Measurements from ENCODE around the gene NEUROD2. TPM values are rescaled to one million over a fixed set of nuclear protein-coding genes. Genes with fewer than 3 reads are reported as not detected.

NEUROD2 gene
- total RNA-seq, 2 donors from 2014 or later, result not detected

DNA sequence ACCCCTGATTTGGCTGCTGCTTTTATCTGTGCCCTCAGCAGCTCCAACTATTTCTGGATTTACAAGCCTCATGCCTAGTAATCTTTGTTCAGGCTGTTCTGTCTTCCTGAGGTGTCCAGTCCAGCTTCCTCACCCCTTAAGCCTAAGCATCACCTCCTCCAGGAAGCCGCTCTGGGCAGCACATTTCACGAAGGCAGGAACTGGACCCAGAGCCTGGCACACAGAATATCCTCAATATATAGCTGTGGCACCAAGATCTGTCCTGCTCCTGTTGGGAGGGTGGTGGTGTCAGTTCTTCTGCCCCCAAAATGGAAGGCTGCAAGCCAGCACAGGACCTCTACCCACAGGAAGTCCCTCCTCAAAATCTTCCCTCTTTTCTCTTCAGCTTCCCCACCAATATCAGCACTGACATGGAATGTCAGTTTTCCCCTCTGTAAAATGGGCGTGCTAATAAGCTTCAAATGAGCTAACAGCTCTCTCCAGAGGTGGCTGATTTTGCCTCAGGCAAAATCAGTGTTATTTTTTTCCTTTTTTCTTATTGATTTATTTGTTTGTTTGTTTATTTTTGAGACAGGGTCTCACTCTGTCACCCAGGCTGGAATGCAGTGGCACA lies 6.9 kb upstream of the NEUROD2 start:
- no peaks in the 10 kb centered on the region for H3K36me3 ChIP-seq (ENCODE audit: control insufficient read depth, insufficient read depth, low read length)
- H3K4me1 ChIP-seq (ENCODE audit: control insufficient read depth, insufficient read depth, low read length), result no peaks in the 10 kb centered on the region
- no peak overlapping the region for H3K4me3 Mint-ChIP-seq
- H3K27ac Mint-ChIP-seq, result no peak overlapping the region
- WGBS, 2 experiments (ENCODE audit: insufficient coverage in 1 of 2, insufficient read length in 1 of 2), result 83 to 100% methylated on average over 1 to 3 of the region's 3 CpGs
- H3K36me3 Mint-ChIP-seq (ENCODE audit: low read depth), result no peaks in the 10 kb centered on the region
- no peak overlapping the region for H3K9ac ChIP-seq (ENCODE audit: extremely low read depth, low read length, poor library complexity, severe bottlenecking)
- H3K9me3 Mint-ChIP-seq, result no peaks in the 10 kb centered on the region
- TF ChIP-seq, protein P1, sequence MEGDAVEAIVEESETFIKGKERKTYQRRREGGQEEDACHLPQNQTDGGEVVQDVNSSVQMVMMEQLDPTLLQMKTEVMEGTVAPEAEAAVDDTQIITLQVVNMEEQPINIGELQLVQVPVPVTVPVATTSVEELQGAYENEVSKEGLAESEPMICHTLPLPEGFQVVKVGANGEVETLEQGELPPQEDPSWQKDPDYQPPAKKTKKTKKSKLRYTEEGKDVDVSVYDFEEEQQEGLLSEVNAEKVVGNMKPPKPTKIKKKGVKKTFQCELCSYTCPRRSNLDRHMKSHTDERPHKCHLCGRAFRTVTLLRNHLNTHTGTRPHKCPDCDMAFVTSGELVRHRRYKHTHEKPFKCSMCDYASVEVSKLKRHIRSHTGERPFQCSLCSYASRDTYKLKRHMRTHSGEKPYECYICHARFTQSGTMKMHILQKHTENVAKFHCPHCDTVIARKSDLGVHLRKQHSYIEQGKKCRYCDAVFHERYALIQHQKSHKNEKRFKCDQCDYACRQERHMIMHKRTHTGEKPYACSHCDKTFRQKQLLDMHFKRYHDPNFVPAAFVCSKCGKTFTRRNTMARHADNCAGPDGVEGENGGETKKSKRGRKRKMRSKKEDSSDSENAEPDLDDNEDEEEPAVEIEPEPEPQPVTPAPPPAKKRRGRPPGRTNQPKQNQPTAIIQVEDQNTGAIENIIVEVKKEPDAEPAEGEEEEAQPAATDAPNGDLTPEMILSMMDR (conservative IDR thresholded peaks at IDR 0.05), result no peak
- H3K4me3 ChIP-seq (ENCODE audit: low read length), result no peak overlapping the region
- peaks cover 2% of the 10 kb centered on the region for H3K4me1 Mint-ChIP-seq
- no peak for DNase-seq
- H3K27me3 Mint-ChIP-seq (ENCODE audit: insufficient read depth), result peaks cover 97% of the 10 kb centered on the region
- H3K27me3 ChIP-seq (ENCODE audit: control insufficient read depth, insufficient read depth, low read length, poor library complexity, severe bottlenecking), result peaks cover 98% of the 10 kb centered on the region
- H3K27ac ChIP-seq (ENCODE audit: low read depth, low read length), result no peak overlapping the region
- H3K9me3 ChIP-seq (ENCODE audit: control insufficient read depth, low read length), result no peaks in the 10 kb centered on the region

DNA sequence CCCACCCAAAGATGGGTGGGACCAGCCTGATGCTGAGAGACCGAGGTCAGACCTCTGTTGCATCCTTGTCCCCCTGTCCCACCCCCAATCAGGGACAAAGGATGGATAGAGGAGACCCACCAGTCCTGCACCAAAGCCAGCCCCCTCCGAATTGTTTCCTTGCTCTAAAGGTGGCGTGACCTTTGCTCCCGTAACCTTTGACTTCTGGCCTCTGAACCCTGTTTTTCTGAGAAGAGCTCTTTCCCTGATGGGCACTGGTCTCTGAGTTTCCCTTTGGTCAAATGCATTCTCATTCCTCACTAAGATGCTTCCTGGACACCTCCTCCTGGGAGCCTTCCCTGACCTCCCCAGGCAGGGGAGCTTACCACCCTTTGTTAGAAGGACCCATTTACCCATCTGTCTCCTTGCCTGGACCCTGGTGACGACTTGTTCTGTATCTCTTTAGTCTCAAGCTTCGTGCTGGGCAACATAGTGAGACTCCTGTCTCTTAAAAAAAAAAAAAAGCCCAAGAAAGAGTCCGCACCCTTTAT lies 5.3 kb upstream of the NEUROD2 start:
- H3K27me3 Mint-ChIP-seq (ENCODE audit: insufficient read depth), result peaks cover 97% of the 10 kb centered on the region

DNA sequence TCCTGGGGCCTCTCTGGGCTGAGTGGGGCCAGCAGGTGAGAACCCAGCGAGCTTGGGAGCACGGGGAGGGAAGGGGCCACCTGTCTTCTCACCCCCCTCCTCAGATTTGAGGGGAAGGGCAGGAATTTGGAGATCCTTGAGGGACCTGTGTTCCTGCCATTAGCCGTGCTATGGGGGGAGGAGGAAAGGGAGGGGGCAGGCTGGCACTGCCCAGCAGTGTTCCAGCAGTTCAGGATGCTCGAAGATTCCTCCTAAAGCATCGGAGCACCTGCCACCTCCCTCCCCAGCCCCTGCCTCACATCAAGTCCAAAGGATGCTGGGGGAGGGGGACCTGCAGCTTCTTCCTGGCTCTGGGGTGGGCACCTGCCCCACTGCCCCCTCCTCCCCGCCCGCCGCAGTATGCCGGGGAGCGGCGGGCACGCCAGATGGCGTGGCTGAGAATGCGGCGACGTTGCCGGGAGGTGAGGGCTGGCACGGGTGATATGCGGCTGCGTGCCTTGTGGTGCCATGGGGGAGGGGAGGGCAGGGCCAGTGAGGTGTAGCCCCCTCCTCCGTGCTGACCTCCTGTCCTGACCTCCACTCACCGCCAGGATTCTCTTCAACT lies 4.7 kb upstream of the NEUROD2 start:
- Histone ChIP-seq H3K36me3 (ENCODE audit: control insufficient read depth, insufficient read depth, low read length) (no peaks in the 10 kb centered on the region), H3K27me3 (ENCODE audit: control insufficient read depth, insufficient read depth, low read length, poor library complexity, severe bottlenecking) (peaks cover 100% of the 10 kb centered on the region), H3K9ac (ENCODE audit: extremely low read depth, low read length, poor library complexity, severe bottlenecking) (no peak overlapping the region), H3K27ac (ENCODE audit: low read depth, low read length) (no peak overlapping the region), H3K4me1 (ENCODE audit: control insufficient read depth, insufficient read depth, low read length) (no peaks in the 10 kb centered on the region), H3K9me3 (ENCODE audit: control insufficient read depth, low read length) (no peaks in the 10 kb centered on the region), H3K4me3 (ENCODE audit: low read length) (no peak overlapping the region)
- no peaks in the 10 kb centered on the region for H3K9me3 Mint-ChIP-seq
- TF ChIP-seq, protein P1 (conservative IDR thresholded peaks at IDR 0.05), result no peak
- peaks cover 98% of the 10 kb centered on the region for H3K27me3 Mint-ChIP-seq (ENCODE audit: insufficient read depth)
- WGBS, 2 experiments (ENCODE audit: insufficient coverage in 1 of 2, insufficient read length in 1 of 2), result 78 to 85% methylated on average over 5 to 20 of the region's 22 CpGs
- H3K4me1 Mint-ChIP-seq, result no peaks in the 10 kb centered on the region
- no peak overlapping the region for H3K4me3 Mint-ChIP-seq
- H3K27ac Mint-ChIP-seq, result no peak overlapping the region
- H3K36me3 Mint-ChIP-seq (ENCODE audit: low read depth), result no peaks in the 10 kb centered on the region
- no peak for DNase-seq

More for the DNA sequence above, 5.3 kb upstream of the NEUROD2 start:
- no peaks in the 10 kb centered on the region for H3K36me3 ChIP-seq (ENCODE audit: control insufficient read depth, insufficient read depth, low read length)
- no peaks in the 10 kb centered on the region for H3K36me3 Mint-ChIP-seq (ENCODE audit: low read depth)
- no peak overlapping the region for H3K4me3 Mint-ChIP-seq
- TF ChIP-seq, protein P1 (conservative IDR thresholded peaks at IDR 0.05), result no peak
- no peak overlapping the region for H3K27ac Mint-ChIP-seq
- no peak for DNase-seq
- no peak overlapping the region for H3K27ac ChIP-seq (ENCODE audit: low read depth, low read length)
- no peaks in the 10 kb centered on the region for H3K9me3 Mint-ChIP-seq
- WGBS, 2 experiments (ENCODE audit: insufficient coverage in 1 of 2, insufficient read length in 1 of 2), result 78 to 86% methylated on average over 7 of the region's 7 CpGs
- H3K9me3 ChIP-seq (ENCODE audit: control insufficient read depth, low read length), result no peaks in the 10 kb centered on the region
- no peaks in the 10 kb centered on the region for H3K4me1 Mint-ChIP-seq
- H3K27me3 ChIP-seq (ENCODE audit: control insufficient read depth, insufficient read depth, low read length, poor library complexity, severe bottlenecking), result peaks cover 98% of the 10 kb centered on the region
- H3K9ac ChIP-seq (ENCODE audit: extremely low read depth, low read length, poor library complexity, severe bottlenecking), result no peak overlapping the region
- H3K4me1 ChIP-seq (ENCODE audit: control insufficient read depth, insufficient read depth, low read length), result no peaks in the 10 kb centered on the region
- H3K4me3 ChIP-seq (ENCODE audit: low read length), result no peak overlapping the region

All from endodermal cell (in vitro differentiated cells).